NCI-H2107 treated with DMSO at 0.1 percent for 48 hours (cell line): ENCODE measurements around the gene CGB3.
"Not testable (repeated sequence)": the region's sequence is repeated elsewhere in the genome, so short reads cannot be mapped to it uniquely, and the experiment has no call there.

Experiments
- DNase-seq: peaks from one replicate; lab custom pipeline; 2025; ENCODE audit not compliant: unreplicated experiment; lab: John Stamatoyannopoulos, UW

CGB3 gene

DNA sequence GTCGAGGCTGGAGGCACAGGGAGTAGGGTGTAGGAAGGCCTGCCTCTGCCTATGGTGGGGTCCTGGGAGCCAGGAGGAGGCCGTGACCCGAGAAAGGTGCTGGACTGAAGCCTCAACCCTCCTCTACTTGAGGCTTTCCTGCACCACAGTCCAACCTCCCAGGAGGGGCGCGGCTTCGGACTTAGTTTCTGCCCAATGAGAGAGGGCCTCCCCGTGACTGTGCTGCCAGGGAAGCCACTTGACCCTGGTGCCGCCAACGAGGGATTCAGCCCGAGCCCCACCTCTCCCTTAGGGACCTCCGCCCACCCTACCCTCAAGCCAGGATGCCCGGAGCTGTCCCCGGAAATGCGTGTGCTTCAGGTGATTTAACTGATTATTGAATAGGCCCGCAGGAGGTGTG lies at the start of gene CGB3:
Gene CGB3, minus strand, starts transcription at position 101 of the 400 bp plus-strand sequence. CDS start 362 bp downstream, outside the sequence.
- DNase-seq, result not testable (repeated sequence)

DNA sequence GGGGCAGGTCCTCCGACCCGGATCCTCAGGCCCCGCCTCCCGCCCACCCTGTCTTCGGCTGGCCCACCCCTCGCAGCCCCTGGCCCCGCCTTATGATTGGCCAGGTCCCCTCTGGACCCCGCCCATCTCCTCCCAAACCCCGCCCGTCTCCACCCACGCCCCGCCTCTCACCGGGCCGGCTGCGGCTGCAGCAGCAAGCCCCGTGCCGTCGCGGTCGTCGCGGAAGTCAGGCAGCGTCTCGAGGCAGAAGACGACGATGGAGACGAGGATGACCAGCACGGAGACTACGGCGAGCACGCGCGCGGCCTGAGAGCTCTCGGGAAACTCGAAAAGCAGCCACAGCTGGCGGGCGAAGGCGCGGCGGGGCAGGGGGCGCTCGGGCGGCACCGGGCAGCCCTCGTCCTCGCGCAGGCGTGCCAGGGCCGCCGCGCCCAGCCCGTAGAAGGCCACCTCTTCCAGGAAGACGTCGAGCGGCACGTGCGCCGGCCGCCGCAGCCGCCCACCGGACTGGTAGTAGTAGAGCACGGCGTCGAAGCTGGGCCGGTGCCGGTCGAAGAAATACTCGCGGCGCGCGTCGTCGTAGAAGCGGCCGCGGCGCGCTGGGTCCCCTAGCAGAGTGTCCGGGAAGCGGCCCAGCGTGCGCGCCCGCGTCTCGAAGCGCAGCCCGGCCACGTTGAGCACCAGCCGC lies 47.9 kb upstream of the CGB3 start:
- DNase-seq, result no peak

- DNase-seq, result no peak
Observed at GRCh38 chr19:49070416-49070815, 46.3 kb upstream of the CGB3 start.

DNA sequence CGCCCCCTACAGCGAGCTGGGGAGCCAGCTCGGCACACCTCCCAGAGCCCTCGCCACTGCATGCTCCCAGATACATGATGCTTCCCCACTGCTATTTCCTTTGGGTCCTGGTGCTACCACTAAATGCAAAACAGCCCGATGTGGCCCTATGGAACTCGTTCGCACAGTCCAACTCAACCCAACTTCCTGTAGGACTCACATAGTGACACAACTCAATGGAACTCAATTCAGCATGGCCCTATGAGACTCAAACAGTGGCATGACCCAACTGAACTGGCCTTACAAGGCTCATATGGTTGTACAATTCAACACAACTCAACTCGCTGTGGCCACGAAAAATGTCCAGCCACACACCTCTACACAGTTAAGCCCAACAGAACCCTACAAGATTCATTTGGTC lies 44.9 kb upstream of the CGB3 start:
- no peak for DNase-seq

DNA sequence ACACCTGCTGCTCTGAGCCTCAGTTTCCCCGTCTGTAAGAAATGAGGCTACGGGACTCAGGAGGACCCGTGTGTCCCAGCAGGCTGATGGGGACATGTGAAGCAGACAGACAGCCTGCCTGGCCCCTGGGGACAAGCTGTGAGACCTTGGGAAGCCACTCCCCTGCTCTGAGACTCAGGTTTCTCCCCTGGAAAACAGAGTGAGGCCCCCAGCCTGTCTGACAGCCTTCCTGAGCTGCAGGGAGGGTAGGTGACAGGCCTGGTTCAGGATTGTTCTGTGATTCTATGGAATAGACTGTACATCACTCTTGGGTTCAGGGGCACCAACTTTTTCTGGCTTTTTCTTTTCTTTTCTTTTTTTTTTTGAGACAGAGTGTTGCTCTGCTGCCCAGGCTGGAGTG lies 43.4 kb upstream of the CGB3 start:
- no peak for DNase-seq

GRCh38 chr19:49065905-49066512 lies 41.9 kb upstream of the CGB3 start:
- no peak for DNase-seq

DNA sequence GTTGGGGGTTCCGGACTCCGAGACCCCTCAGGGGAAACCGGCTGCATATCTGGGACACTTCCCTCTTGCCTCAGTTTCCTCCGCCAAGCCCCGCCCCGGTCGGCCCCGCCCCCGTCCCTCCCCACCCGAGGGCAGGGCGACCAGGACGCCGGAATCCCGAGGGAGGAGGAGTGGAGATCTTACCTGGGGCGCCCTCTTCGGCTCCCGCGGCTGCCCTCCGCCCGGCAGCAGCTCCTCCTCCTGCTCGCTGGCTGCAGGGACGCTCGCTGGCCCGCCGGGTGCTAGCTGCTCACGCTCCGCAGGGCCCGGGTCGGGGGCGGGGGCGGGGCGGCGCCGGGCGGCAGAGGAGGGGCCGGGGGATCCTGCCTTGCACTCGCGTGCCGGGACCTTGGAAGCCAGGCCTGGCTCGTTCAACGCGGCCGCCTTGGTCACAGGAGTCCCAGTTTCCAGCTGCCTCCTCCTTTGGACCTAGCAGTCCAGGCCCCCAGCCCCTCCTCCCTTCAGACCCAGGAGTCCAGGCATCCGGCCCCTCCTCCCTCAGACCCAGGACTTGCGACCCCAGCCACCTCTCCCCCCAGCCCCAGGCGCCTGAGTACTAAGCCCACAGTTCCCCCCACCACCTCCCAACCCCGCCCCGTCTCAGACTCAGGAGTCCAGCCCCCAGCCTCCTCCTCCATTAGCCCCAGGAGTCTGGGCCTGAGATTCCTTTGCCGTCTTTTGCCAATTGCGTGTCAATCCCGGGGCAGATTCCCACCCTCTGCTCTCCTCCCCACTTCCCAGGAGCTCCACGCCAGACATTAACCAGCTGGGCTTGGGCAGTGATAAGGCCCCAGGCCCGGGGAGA lies 40.9 kb upstream of the CGB3 start, which contains the start of gene NTF4:
Gene NTF4, minus strand, starts transcription at position 51 of the 844 bp plus-strand sequence. CDS start 2,821 bp downstream, outside the sequence.
- no peak for DNase-seq

DNA sequence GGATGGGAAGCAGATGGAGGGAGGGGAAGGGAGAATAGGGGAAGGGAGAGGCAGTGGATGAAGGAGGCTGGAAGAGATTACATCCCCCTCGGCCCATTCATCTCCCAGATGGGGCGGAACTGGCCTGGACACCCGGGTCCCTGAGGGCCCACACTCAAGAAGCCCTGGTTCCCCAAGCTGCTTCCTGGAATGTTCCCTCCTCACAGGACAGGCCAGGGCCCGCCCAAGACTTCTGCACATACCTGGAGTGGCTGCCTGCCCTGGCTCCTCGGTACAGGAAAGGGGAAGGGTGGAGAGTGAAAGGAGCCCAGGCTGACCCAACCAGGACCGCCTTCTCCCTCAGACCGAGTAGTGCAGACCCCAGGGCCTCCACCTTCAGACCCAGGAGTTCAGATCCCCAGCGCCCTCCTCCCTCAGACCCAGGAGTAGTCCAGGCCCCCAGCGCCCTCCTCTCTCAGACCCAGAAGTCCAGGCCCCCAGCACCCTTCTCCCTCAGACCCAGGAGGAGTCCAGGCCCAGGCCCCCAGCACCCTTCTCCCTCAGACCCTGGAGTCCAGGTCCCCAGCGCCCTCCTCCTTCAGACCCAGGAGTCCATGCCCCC lies 40.0 kb upstream of the CGB3 start:
- no peak for DNase-seq

DNA sequence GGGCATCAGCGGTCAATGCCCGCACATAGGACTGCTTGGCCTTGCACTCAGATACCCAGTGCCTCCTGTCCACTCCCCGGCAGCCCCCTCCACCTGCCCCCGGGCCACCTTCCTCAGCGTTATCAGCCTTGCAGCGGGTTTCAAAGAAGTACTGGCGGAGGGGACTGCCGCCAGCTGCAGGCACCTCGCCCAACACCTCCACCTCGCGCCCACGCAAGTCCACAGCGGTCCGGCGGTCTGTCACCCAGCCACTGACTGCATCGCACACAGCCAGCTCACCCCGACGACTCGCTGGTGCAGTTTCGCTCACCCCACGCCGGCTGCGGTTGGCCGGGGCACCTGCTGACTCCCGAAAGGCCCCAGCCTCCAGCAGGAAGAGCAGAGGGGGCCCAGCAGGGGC lies 37.3 kb upstream of the CGB3 start:
- no peak for DNase-seq

- no peak for DNase-seq
Observed at GRCh38 chr19:49061000-49061399, 36.9 kb upstream of the CGB3 start.

GRCh38 chr19:49059053-49059452 lies 34.9 kb upstream of the CGB3 start:
- DNase-seq, result no peak

DNA sequence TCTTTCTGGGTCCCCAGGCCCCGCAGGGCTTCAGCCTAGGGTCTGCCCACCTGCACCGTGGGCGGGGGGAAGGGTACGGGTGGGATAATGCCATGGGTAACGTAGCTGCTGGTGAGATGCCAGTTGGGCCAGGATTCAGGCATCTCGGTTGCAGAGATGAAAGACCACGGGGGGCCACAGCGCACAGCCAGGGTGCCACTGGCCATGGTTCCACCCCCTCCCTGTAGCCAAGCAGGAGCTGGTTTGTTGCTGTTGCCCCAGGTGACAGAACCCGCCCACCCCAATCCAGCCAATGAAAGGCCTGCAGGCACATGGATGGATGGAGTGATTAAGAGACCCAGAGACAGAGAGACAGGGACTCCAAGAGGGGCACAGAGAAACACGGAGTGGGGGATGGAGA lies 34.4 kb upstream of the CGB3 start:
- DNase-seq, result no peak

GRCh38 chr19:49057636-49058234 lies 33.6 kb upstream of the CGB3 start, which contains the start of gene CGB7:
Gene CGB7 (minus strand): TSS chr19:49057749. CDS start chr19:49055375, 2,374 bp downstream.
- no peak for DNase-seq

DNA sequence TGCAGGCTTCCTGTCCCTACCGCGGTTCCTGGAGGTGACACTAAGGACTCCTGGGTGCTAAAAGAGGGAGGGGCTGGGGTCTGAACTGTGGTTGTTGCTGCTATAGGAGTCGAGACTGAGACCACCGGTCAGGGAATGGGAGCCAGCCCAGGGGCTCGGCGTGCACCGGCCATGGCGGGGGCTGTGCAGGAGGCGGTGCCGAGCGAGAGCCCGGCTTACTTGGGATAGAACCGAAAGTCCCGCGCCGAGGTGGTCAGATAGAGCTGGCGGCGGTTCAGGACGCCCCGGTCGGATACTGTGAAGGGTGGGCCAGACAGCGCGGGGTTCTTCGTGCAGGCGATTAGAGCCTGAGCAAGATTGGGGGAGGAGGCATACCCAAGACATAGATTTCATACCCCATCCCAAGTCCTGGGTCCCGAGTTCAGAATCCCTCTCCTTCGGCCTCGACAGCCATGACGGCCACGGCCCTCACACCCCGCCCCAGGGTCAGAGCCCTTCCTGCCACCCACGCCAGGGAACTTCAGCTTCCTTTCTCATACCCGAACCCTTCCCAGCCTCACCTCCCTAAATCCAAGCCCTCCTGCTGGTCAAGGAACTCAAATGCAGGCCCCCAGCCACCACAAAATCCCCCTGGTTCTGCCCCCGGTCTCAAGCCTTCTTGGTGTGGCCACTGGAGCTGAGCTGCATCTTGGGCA lies 32.9 kb upstream of the CGB3 start:
- DNase-seq, result not testable (repeated sequence)

DNA sequence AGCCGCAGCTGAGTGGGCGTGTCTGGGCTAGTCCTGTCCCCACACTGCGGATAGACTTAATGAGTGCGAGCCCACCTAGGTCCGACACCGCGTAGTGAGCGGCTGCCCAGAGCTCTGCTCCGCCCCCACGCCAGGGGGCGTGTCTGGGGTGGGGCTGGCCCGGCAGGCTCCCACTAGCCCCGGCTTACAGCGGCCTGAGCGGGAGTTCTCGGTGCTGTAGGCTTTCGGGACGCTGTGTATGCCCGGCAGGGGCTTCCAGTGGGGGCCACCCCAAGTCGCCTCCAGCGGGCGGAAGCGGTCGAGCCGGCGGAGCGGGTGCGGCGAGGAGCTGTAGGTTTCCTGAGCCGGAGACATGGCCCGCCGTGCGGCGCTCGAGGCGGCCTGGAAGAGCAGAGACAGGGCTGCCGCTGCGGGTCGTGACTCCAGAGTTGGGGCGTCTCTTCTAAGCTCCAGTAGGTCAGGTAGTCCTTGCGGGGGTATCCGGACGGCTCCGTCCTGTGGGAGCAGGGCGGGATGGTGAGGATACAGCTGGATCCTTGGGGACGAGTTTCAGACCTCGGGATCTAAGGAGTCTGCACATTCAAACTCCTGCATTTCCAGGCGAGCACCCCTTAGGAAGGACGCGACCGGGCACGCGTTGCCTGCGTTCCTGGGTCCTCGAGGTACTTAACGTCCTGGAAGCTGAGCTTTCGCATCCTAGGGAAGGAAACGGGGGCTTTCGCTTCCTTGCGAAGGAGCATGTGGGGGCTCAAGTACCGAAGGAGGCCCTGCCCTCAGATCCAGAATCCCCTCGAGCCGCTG lies 32.2 kb upstream of the CGB3 start:
- no peak for DNase-seq

DNA sequence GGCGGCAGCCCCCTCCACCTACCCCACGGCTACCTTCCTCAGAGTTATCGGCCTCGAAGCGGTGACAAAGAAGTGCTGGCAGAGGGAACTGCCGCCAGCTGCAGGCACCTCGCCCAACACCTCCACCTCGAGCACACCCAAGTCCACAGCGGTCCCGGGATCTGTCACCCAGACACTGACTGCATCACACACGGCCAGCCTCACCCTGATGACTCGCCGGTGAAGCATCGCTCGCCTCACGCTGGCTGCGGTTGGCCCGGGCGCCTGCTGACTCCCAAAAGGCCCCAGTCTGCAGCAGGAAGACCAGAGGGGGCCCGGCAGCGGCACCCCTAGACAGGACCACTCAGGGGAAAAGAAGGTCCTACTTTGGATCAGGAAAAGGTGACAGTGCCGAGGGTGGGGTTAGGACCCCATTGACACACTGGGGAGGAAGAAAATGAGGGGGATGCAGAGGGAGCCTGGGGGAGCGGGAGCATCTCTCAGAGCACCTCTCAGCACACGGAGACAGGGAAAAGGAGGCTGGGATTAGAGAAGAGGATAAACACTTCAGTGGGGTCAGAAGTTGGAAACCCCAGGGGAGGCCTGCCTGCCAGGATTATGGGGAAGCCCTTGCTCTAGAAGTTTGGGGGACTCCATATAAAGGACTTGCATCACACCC lies 26.4 kb upstream of the CGB3 start:
- not testable (repeated sequence) for DNase-seq

- not testable (repeated sequence) for DNase-seq
Observed at GRCh38 chr19:49049834-49050233, 25.7 kb upstream of the CGB3 start.

DNA sequence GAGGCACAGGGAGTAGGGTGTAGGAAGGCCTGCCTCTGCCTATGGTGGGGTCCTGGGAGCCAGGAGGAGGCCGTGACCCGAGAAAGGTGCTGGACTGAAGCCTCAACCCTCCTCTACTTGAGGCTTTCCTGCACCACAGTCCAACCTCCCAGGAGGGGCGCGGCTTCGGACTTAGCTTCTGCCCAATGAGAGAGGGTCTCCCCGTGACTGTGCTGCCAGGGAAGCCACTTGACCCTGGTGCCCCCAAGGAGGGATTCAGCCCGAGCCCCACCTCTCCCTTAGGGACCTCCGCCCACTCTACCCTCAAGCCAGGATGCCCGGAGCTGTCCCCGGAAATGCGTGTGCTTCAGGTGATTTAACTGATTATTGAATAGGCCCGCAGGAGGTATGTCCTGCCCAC lies 24.9 kb upstream of the CGB3 start, which contains the start of gene CGB8:
Gene CGB8, minus strand, starts transcription at position 101 of the 400 bp plus-strand sequence. CDS start 372 bp downstream, outside the sequence.
- DNase-seq, result not testable (repeated sequence)

DNA sequence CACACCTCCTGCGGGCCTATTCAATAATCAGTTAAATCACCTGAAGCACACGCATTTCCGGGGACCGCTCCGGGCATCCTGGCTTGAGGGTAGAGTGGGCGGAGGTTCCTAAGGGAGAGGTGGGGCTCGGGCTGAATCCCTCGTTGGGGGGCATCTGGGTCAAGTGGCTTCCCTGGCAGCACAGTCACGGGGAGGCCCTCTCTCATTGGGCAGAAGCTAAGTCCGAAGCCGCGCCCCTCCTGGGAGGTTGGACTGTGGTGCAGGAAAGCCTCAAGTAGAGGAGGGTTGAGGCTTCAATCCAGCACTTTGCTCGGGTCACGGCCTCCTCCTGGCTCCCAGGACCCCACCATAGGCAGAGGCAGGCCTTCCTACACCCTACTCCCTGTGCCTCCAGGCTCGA lies 19.4 kb upstream of the CGB3 start, which contains the start of gene CGB5:
Gene CGB5, plus strand, starts transcription at position 301 of the 400 bp plus-strand sequence. CDS start 362 bp downstream, outside the sequence.
- not testable (repeated sequence) for DNase-seq
